GM23338 (cell line): Measurements from ENCODE around the gene DNLZ. TPM values are rescaled to one million over a fixed set of nuclear protein-coding genes. Genes with fewer than 3 reads are reported as not detected.

Source experiments
- ATAC-seq: fragments of 200-7000 bp; cut with Tn5 transposase; 3 replicates; pipeline ENCODE4 v1.9.1; 2020
- DNase-seq: peaks from one replicate; pipeline ENCODE4 v3.0.0-alpha.2; 2015; ENCODE audit warnings: low spot score
- H2AFZ ChIP-seq: fragments of 200-600 bp; sonication (generic); 2 replicates; pipeline ENCODE4 v1.8.0; 2016; ENCODE audit warnings: antibody characterized with exemption, mild to moderate bottlenecking, moderate library complexity
- H3F3A ChIP-seq: fragments of 200-600 bp; sonication (generic); replicated peaks from 2 replicates; pipeline ENCODE4 v1.8.0; 2017; ENCODE audit warnings: antibody characterized with exemption, mixed run types, low read depth
- H3K27ac ChIP-seq: fragments of 200-600 bp; sonication (generic); 2 replicates; pipeline ENCODE4 v1.6.1; 2016; ENCODE audit warnings: low read depth
- H3K27me3 ChIP-seq: fragments of 200-600 bp; sonication (generic); 2 replicates; pipeline ENCODE4 v1.8.0; 2016; ENCODE audit warnings: mild to moderate bottlenecking, mixed run types, moderate library complexity; ENCODE audit not compliant: insufficient read depth
- H3K36me3 ChIP-seq: fragments of 200-600 bp; sonication (generic); 2 replicates; pipeline ENCODE4 v1.8.0; 2016; ENCODE audit warnings: mild to moderate bottlenecking; ENCODE audit not compliant: insufficient read depth
- H3K4me1 ChIP-seq: fragments of 200-600 bp; sonication (generic); 2 replicates; pipeline ENCODE4 v1.8.0; 2016; ENCODE audit warnings: mild to moderate bottlenecking, moderate library complexity; ENCODE audit not compliant: insufficient read depth
- H3K4me2 ChIP-seq: fragments of 200-600 bp; sonication (generic); 2 replicates; pipeline ENCODE4 v1.7.1; 2017; ENCODE audit warnings: mixed run types
- H3K4me3 ChIP-seq: fragments of 200-600 bp; sonication (generic); 2 replicates; pipeline ENCODE4 v1.6.1; 2016; ENCODE audit warnings: mixed run types
- H3K79me2 ChIP-seq: fragments of 200-600 bp; sonication (generic); replicated peaks from 2 replicates; pipeline ENCODE4 v1.8.0; 2017; ENCODE audit warnings: mild to moderate bottlenecking; ENCODE audit not compliant: insufficient read depth
- H3K9me2 ChIP-seq: fragments of 200-600 bp; sonication (generic); 2 replicates; pipeline ENCODE4 v1.8.0; 2017; ENCODE audit not compliant: insufficient read depth
- H4K20me1 ChIP-seq: fragments of 200-600 bp; sonication (generic); replicated peaks from 2 replicates; pipeline ENCODE4 v1.8.0; 2017; ENCODE audit warnings: mild to moderate bottlenecking; ENCODE audit not compliant: insufficient read depth
- H3K27ac Mint-ChIP-seq: 2 replicates; pipeline ENCODE4 v1.8.0; 2020; ENCODE audit warnings: inconsistent platforms, mild to moderate bottlenecking, moderate library complexity, mixed read lengths
- H3K27me3 Mint-ChIP-seq: 3 replicates; pipeline ENCODE4 v1.8.0; 2022; ENCODE audit warnings: low read depth, mild to moderate bottlenecking, moderate library complexity, mixed read lengths, inconsistent platforms; ENCODE audit not compliant: insufficient read depth, poor library complexity
- H3K36me3 Mint-ChIP-seq: 3 replicates; pipeline ENCODE4 v1.8.0; 2021; ENCODE audit warnings: low read depth, mild to moderate bottlenecking, inconsistent platforms, moderate library complexity, mixed read lengths
- H3K4me1 Mint-ChIP-seq: 3 replicates; pipeline ENCODE4 v1.8.0; 2020; ENCODE audit warnings: mild to moderate bottlenecking, inconsistent platforms, mixed read lengths
- H3K4me3 Mint-ChIP-seq: 3 replicates; pipeline ENCODE4 v1.8.0; 2021; ENCODE audit warnings: moderate library complexity, mild to moderate bottlenecking, inconsistent platforms, mixed read lengths
- H3K9me3 Mint-ChIP-seq: 3 replicates; pipeline ENCODE4 v1.8.0; 2020; ENCODE audit warnings: moderate library complexity, mild to moderate bottlenecking, inconsistent platforms, mixed read lengths
- CREB1 ChIP-seq: fragments of 250-450 bp; sonication (Bioruptor Pico); IDR thresholded peaks from 2 replicates; pipeline ENCODE4 v1.5.0; 2020; ENCODE audit warnings: low read depth, mild to moderate bottlenecking, moderate library complexity
- ETS1 ChIP-seq: IDR thresholded peaks from 2 replicates; pipeline ENCODE4 v1.6.1; 2016; ENCODE audit warnings: antibody characterized with exemption
- EZH2 ChIP-seq: fragments of 200-600 bp; sonication (generic); IDR thresholded peaks from one replicate; pipeline ENCODE4 v1.8.0; 2017; ENCODE audit warnings: antibody characterized with exemption, mild to moderate bottlenecking, low read depth; ENCODE audit not compliant: unreplicated experiment
- EZH2phosphoT487 ChIP-seq: fragments of 200-600 bp; sonication (generic); IDR thresholded peaks from one replicate; pipeline ENCODE4 v1.8.1; 2018; ENCODE audit warnings: antibody characterized with exemption; ENCODE audit not compliant: unreplicated experiment
- JUNB ChIP-seq: IDR thresholded peaks from one replicate; pipeline ENCODE4 v1.6.1; 2016; ENCODE audit warnings: antibody characterized with exemption; ENCODE audit not compliant: unreplicated experiment
- NANOG ChIP-seq: IDR thresholded peaks from 2 replicates; pipeline ENCODE4 v1.6.1; 2016; ENCODE audit warnings: antibody characterized with exemption, borderline replicate concordance
- POLR2AphosphoS5 ChIP-seq: IDR thresholded peaks from 2 replicates; pipeline ENCODE4 v1.6.1; 2016; ENCODE audit warnings: antibody characterized with exemption, low read depth
- REST ChIP-seq: IDR thresholded peaks from one replicate; pipeline ENCODE4 v1.6.1; 2018; ENCODE audit warnings: antibody characterized with exemption; ENCODE audit not compliant: unreplicated experiment
- ZNF114 ChIP-seq: fragments of 250-450 bp; sonication (Bioruptor Pico); IDR thresholded peaks from 2 replicates; pipeline ENCODE4 v1.5.0; 2020; ENCODE audit warnings: mild to moderate bottlenecking, moderate library complexity
- ZNF331 ChIP-seq: fragments of 250-450 bp; sonication (Bioruptor Pico); IDR thresholded peaks from 2 replicates; pipeline ENCODE4 v1.5.0; 2020; ENCODE audit warnings: low read depth, mild to moderate bottlenecking, moderate library complexity
- ZNF462 ChIP-seq: fragments of 250-450 bp; sonication (Bioruptor Pico); IDR thresholded peaks from 2 replicates; pipeline ENCODE4 v1.5.0; 2020; ENCODE audit warnings: mild to moderate bottlenecking, moderate library complexity
- polyA plus RNA-seq: library from polyadenylated mRNA; unstranded; fragments of >200 nt; fragmentation: Nextera tagmentation; extraction: Ambion mirVana; gene quantifications from 2 replicates; pipeline ENCODE4 v1.2.1, GENCODE V29; 2016
- total RNA-seq: library from RNA; depleted of rRNA; stranded (reverse); fragments of >200 nt; shearing (Covaris generic); gene quantifications from 2 replicates; pipeline ENCODE4 v1.2.3, GENCODE V29; 2014

The DNLZ gene
- total and polyA plus RNA-seq, 2 experiments from 2014 or later: 33.4 to 53.9 TPM

GRCh38 chr9:136354592-136355085 lies 8.9 kb downstream of the DNLZ start (continued):
- TF ChIP-seq REST (no peak), ZNF331 (CRISPR knock-in tag) (no peak), ZNF114 (CRISPR knock-in tag) (no peak), CREB1 (CRISPR knock-in tag) (no peak), EZH2 (no peak), ETS1 (no peak), POLR2AphosphoS5 (no peak), JUNB (no peak), NANOG (no peak)

GRCh38 chr9:136353757-136354488 lies 9.6 kb downstream of the DNLZ start:
- Histone ChIP-seq H3K4me2 (no peak overlapping the region), H2AFZ (no peak overlapping the region), H3K4me3 (no peak overlapping the region), H3K27me3 (no peaks in the 10 kb centered on the region), H4K20me1 (no peaks in the 10 kb centered on the region), H3K36me3 (no peaks in the 10 kb centered on the region), H3K79me2 (no peaks in the 10 kb centered on the region), H3K4me1 (no peaks in the 10 kb centered on the region), H3K9me2 (no peaks in the 10 kb centered on the region), H3F3A (no peaks in the 10 kb centered on the region), H3K27ac (no peak overlapping the region)
- no peaks in the 10 kb centered on the region for H3K4me1 Mint-ChIP-seq
- peaks cover 9% of the 10 kb centered on the region for H3K27me3 Mint-ChIP-seq
- no peak for ATAC-seq
- no peak overlapping the region for H3K27ac Mint-ChIP-seq
- no peak for DNase-seq
- no peaks in the 10 kb centered on the region for H3K36me3 Mint-ChIP-seq
- no peaks in the 10 kb centered on the region for H3K9me3 Mint-ChIP-seq
- no peak overlapping the region for H3K4me3 Mint-ChIP-seq
- TF ChIP-seq ETS1 (no peak), CREB1 (CRISPR knock-in tag) (no peak), NANOG (no peak), EZH2phosphoT487 (no peak), ZNF462 (no peak), ZNF114 (CRISPR knock-in tag) (no peak)
